AML-193 (cell line): ENCODE data around the gene SLC34A3.

Source experiments
- DNase-seq, 2 experiments: peaks; one replicate each; lab custom pipeline; 2025; lab: John Stamatoyannopoulos, UW

The SLC34A3 gene

GRCh38 chr9:137217276-137218211, 13.2 kb upstream of the SLC34A3 start:
- DNase-seq, result no peak

GRCh38 chr9:137218212-137218753, 12.4 kb upstream of the SLC34A3 start:
- no peak for DNase-seq

- DNase-seq, result no peak
Observed at GRCh38 chr9:137218754-137219271, 11.9 kb upstream of the SLC34A3 start.

- no peak for DNase-seq
Observed at GRCh38 chr9:137219757-137220316, 10.9 kb upstream of the SLC34A3 start.

GRCh38 chr9:137220317-137221094, 10.2 kb upstream of the SLC34A3 start:
- DNase-seq, result no peak

- DNase-seq, result no peak
Observed at GRCh38 chr9:137221095-137221505, 9.6 kb upstream of the SLC34A3 start.

GRCh38 chr9:137221506-137222111, 9.1 kb upstream of the SLC34A3 start:
- no peak for DNase-seq

GRCh38 chr9:137222190-137223077, 8.3 kb upstream of the SLC34A3 start, which contains the start of gene RNF208:
RNF208 (minus strand) TSS chr9:137222240; CDS start chr9:137221212, 1,028 bp downstream.
- DNase-seq, result no peak

GRCh38 chr9:137223078-137223970, 7.4 kb upstream of the SLC34A3 start:
- peak; percentile 95 to 97 for DNase-seq

GRCh38 chr9:137224830-137225694, 5.6 kb upstream of the SLC34A3 start, which contains the start of gene CYSRT1:
CYSRT1 (plus strand) TSS chr9:137225174; CDS start chr9:137225622, 448 bp downstream.
- no peak for DNase-seq

- DNase-seq, result no peak
Observed at GRCh38 chr9:137225699-137226331, 4.9 kb upstream of the SLC34A3 start.

GRCh38 chr9:137226338-137227053, 4.2 kb upstream of the SLC34A3 start:
- DNase-seq, result no peak

- peak; percentile 59 to 62 for DNase-seq
Observed at GRCh38 chr9:137227054-137227852, 3.4 kb upstream of the SLC34A3 start, which contains the start of gene RNF224. RNF224 (plus strand) TSS chr9:137227502; CDS start chr9:137228336, 834 bp downstream.

GRCh38 chr9:137227853-137228505, 2.7 kb upstream of the SLC34A3 start:
- DNase-seq, result no peak

GRCh38 chr9:137228506-137228967, 2.2 kb upstream of the SLC34A3 start:
- no peak for DNase-seq
